ENCODE measurements around the gene VAPB. TPM values are rescaled to one million over a fixed set of nuclear protein-coding genes. Genes with fewer than 3 reads are reported as not detected.

VAPB gene
- total RNA-seq, 1 experiment from 2014 or later, result 14.0 TPM

DNA sequence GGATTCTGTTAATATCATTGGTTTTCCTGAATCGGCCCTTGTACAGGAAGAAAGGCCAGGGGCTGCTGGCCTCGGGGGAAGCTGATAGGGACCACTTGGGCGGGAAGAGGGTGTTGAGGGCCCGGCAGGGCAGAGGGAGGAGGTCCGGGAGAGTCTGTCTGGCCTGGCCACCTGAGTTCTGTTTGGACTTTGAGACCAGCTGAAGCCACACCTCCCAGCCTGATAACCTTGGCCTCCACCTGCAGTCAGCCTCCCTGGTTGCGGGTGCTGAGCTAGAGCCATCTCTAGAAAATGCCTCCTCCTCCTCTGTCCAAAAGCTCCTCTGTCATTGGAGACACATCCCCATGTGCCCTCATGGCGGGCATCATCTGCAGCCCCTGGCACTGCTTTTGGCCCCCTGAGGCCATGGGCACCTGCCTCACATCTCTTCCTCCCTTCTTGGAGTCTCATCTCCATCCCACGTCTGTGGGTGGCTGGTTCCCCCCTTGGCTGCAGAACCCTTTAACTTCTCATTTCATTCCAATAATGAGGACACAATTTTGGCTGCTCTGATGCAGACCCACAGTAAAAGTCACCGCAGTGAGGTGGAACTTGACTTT lies 109.5 kb downstream of the VAPB start:
- DNase-seq (ENCODE audit: extremely low read depth, low read depth), result no peak

- no peak for DNase-seq (ENCODE audit: extremely low read depth, low read depth)
Measured at GRCh38 chr20:58500256-58500655, 111.2 kb downstream of the VAPB start.

Other genes with a start within 250 kb of the VAPB start
- gene ANKRD60, start 160.6 kb upstream of the VAPB start, total RNA-seq (2014; rRNA removed; shearing (Covaris generic)), result not detected in 2 replicates
- gene RAB22A, start 79.5 kb upstream of the VAPB start, total RNA-seq (2014; rRNA removed; shearing (Covaris generic)), result 21.6 and 22.8 TPM in 2 replicates
- not detected in 2 replicates for gene APCDD1L, start 126.2 kb downstream of the VAPB start, total RNA-seq (2014; rRNA removed; shearing (Covaris generic))

All from NCI-H460 (cell line).